ENCODE data around the gene TOB1. TPM values are rescaled to one million over a fixed set of nuclear protein-coding genes. Genes with fewer than 3 reads are reported as not detected.

Gene TOB1
- total and polyA plus RNA-seq, 9 of the 15 experiments (the other 6 are each of a cell fraction or from before 2014, with no cell fraction given) = 4.8 to 63.7 (median 13.2) TPM

DNA sequence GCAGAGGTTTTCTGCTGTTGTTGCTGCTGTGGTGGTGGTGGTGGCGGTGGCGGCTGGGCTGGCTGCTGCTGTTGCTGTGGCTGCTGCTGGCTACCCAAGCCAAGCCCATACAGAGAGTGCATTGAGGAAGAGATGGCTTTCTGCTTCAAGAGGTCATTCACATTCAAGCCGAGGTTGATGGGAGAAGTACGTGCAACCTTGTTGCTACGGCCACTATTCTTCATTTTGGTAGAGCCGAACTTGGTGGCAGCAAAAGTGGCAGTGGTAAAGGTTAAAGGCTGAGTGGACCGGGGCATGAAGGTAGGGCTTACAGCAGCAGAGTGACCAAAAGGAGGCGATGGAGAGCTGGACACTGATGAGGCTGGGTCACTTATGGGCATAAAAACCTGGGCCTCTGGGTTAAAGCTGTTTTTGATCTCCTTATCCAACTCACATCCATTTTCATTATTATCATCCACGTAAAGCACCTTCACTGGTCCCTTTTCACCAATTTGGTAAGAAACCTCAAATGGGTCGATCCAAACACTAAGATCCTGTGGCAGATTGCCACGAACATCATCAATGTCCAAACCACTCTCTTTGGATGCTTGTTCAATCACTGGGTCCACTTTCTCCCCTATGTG is 2.8 kb downstream of the TOB1 start (continued):
- TF ChIP-seq, protein P1, sequence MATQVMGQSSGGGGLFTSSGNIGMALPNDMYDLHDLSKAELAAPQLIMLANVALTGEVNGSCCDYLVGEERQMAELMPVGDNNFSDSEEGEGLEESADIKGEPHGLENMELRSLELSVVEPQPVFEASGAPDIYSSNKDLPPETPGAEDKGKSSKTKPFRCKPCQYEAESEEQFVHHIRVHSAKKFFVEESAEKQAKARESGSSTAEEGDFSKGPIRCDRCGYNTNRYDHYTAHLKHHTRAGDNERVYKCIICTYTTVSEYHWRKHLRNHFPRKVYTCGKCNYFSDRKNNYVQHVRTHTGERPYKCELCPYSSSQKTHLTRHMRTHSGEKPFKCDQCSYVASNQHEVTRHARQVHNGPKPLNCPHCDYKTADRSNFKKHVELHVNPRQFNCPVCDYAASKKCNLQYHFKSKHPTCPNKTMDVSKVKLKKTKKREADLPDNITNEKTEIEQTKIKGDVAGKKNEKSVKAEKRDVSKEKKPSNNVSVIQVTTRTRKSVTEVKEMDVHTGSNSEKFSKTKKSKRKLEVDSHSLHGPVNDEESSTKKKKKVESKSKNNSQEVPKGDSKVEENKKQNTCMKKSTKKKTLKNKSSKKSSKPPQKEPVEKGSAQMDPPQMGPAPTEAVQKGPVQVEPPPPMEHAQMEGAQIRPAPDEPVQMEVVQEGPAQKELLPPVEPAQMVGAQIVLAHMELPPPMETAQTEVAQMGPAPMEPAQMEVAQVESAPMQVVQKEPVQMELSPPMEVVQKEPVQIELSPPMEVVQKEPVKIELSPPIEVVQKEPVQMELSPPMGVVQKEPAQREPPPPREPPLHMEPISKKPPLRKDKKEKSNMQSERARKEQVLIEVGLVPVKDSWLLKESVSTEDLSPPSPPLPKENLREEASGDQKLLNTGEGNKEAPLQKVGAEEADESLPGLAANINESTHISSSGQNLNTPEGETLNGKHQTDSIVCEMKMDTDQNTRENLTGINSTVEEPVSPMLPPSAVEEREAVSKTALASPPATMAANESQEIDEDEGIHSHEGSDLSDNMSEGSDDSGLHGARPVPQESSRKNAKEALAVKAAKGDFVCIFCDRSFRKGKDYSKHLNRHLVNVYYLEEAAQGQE (IDR thresholded peaks at IDR 0.05; ENCODE audit: borderline replicate concordance) = peak; percentile 60
- TF ChIP-seq, protein P1 (CRISPR knock-in tag; IDR thresholded peaks at IDR 0.05; ENCODE audit: low read depth) = no peak
- TF ChIP-seq POLR2AphosphoS5 (IDR thresholded peaks at IDR 0.05; ENCODE audit: control insufficient read depth, insufficient read depth, low read depth, low read length) (0 out of 2 replicates have a peak, but pooled peaks have one; percentile 27), CTBP1 (IDR thresholded peaks at IDR 0.05; ENCODE audit: borderline replicate concordance) (peak; percentile 25; the same call in 1 of the 2 replicates), COPS2 (conservative IDR thresholded peaks at IDR 0.05) (no peak), SRSF1 (IDR thresholded peaks at IDR 0.05; ENCODE audit: low read depth, low read length) (no peak), CCNT2 (IDR thresholded peaks at IDR 0.05; ENCODE audit: borderline replicate concordance, extremely low read depth, insufficient read length, low read depth, low read length) (peak; percentile 17), ZNF764 (CRISPR knock-in tag; IDR thresholded peaks at IDR 0.05; ENCODE audit: low read depth) (peak; percentile 73; the same call in 1 of the 2 replicates), RBFOX2 (IDR thresholded peaks at IDR 0.05; ENCODE audit: low read depth, low read length) (peak; percentile 44; the same call in 1 of the 2 replicates), GATAD2A (IDR thresholded peaks at IDR 0.05) (no peak), NFIC (IDR thresholded peaks at IDR 0.05) (peak; percentile 32; the same call in 1 of the 2 replicates)
- TF ChIP-seq, protein P2, sequence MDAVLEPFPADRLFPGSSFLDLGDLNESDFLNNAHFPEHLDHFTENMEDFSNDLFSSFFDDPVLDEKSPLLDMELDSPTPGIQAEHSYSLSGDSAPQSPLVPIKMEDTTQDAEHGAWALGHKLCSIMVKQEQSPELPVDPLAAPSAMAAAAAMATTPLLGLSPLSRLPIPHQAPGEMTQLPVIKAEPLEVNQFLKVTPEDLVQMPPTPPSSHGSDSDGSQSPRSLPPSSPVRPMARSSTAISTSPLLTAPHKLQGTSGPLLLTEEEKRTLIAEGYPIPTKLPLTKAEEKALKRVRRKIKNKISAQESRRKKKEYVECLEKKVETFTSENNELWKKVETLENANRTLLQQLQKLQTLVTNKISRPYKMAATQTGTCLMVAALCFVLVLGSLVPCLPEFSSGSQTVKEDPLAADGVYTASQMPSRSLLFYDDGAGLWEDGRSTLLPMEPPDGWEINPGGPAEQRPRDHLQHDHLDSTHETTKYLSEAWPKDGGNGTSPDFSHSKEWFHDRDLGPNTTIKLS (IDR thresholded peaks at IDR 0.05; ENCODE audit: borderline replicate concordance, low read depth) = no peak

Data from K562 (cell line).